LNCaP clone FGC (cell line): ENCODE measurements around the gene ZNF80.
"Not testable (repeated sequence)": the region's sequence is repeated elsewhere in the genome, so short reads cannot be mapped to it uniquely, and the experiment has no call there.

Experiments used
- DNase-seq: peaks from one replicate; pipeline ENCODE4 v3.0.0-alpha.2; 2011; ENCODE audit warnings: low read depth
- H3K4me3 ChIP-seq: 2 replicates; pipeline ENCODE4 v1.5.1; 2011; ENCODE audit warnings: mild to moderate bottlenecking, low read depth, low read length, control low read depth
- TF ChIP-seq, protein P1 (sequence below): IDR thresholded peaks from 2 replicates; pipeline ENCODE4 v1.5.1; 2012; ENCODE audit warnings: mild to moderate bottlenecking; ENCODE audit not compliant: control insufficient read depth, insufficient read depth; ENCODE audit errors: extremely low read depth

The ZNF80 gene

DNA sequence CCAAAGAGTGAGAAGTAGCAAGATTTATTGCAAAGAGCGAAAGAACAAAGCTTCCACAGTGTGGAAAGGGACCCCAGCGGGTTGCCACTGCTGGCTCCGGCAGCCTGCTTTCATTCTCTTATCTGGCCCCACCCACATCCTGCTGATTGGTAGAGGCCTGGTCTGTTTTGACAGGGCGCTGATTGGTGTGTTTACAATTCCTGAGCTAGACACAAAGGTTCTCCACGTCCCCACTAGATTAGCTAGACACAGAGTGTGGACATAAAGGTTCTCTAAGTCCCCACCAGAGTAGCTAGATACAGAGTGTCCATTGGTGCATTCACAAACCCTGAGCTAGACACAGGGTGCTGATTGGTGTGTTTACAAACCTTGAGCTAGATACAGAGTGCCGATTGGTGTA, at the start of gene ZNF80:
ZNF80 (minus strand) TSS at position 101 of the 400 bp plus-strand sequence. CDS start 504 bp downstream, outside the sequence.
- H3K4me3 ChIP-seq, DNase-seq: not testable (repeated sequence)

DNA sequence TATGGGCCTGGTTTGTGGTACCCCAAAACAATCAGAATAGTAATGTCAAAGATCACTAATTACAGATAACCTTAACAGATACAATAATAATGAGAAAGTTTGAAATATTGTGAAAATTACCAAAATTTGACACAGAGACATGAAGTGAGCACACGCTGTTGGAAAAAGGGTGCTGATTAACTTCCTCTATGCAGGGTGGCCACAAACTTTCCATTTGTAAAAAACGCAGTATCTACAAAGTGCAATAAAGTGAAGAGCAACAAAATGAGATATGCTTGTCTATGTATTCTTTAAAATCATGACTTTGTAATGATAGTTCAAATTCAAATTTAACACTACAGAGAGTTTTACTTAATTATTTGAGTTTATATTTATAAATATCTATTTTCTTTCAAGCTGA, 48.9 kb upstream of the ZNF80 start:
- TF ChIP-seq, protein P1, sequence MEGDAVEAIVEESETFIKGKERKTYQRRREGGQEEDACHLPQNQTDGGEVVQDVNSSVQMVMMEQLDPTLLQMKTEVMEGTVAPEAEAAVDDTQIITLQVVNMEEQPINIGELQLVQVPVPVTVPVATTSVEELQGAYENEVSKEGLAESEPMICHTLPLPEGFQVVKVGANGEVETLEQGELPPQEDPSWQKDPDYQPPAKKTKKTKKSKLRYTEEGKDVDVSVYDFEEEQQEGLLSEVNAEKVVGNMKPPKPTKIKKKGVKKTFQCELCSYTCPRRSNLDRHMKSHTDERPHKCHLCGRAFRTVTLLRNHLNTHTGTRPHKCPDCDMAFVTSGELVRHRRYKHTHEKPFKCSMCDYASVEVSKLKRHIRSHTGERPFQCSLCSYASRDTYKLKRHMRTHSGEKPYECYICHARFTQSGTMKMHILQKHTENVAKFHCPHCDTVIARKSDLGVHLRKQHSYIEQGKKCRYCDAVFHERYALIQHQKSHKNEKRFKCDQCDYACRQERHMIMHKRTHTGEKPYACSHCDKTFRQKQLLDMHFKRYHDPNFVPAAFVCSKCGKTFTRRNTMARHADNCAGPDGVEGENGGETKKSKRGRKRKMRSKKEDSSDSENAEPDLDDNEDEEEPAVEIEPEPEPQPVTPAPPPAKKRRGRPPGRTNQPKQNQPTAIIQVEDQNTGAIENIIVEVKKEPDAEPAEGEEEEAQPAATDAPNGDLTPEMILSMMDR, result no peak
- DNase-seq, result no peak
- no peak overlapping the region for H3K4me3 ChIP-seq

DNA sequence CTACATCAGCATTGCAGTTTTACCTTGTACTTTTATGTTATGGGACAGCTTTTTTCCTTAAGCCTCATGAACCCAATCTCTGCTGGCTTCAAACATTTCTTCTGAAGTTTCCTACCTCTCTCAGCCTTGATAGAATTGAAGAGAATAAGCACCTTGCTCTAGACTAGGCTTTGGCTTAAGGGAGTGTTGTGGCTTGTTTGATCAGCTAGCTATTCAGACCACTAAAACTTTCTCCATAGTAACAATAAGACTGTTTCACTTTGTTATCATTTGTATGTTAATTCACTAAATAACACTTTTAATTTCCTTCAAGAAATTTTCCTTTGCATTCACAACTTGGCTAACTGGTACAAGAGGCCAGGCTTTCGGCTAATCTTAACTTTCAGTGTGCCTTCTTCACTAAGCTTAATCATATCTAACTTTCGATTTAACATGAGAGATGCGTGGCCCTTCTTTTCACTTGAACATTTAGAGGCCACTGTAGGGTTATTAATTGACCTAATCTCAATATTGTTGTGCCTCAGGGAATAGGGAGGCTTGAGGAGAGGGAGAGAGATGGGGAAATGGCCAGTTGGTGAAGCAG, 48.4 kb upstream of the ZNF80 start:
- H3K4me3 ChIP-seq, result no peak overlapping the region
- DNase-seq, result no peak
- TF ChIP-seq, protein P1, result no peak

DNA sequence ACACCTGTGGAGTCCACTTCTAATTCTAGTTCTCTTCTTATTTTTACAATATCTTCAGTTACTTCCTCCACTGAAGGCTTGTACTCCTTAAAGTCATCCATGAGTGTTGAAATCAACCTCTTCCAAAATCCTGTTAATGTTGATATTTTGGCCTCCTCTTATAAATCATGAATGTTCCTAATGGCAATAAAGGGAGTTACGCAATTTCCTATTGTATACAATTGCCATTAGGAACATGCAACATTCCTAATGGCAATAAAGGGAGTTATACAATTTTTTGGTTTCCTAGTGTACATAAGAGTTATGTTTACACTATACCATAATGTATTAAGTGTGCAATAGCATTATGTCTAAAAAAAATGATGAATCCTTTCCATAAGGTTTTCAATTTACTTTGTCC, 47.3 kb upstream of the ZNF80 start:
- TF ChIP-seq, protein P1, result no peak
- no peak for DNase-seq
- H3K4me3 ChIP-seq, result no peak overlapping the region

DNA sequence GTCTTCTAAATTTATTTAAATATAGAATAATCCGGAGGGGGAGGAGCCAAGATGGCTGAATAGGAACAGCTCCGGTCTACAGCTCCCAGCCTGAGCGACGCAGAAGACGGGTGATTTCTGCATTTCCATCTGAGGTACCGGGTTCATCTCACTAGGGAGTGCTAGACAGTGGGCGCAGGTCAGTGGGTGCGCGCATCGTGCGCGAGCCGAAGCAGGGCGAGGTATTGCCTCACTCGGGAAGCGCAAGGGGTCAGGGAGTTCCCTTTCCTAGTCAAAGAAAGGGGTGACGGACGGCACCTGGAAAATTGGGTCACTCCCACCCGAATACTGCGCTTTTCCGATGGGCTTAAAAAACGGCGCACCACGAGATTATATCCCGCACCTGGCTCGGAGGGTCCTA, 39.5 kb upstream of the ZNF80 start:
- not testable (repeated sequence) for H3K4me3 ChIP-seq, DNase-seq

DNA sequence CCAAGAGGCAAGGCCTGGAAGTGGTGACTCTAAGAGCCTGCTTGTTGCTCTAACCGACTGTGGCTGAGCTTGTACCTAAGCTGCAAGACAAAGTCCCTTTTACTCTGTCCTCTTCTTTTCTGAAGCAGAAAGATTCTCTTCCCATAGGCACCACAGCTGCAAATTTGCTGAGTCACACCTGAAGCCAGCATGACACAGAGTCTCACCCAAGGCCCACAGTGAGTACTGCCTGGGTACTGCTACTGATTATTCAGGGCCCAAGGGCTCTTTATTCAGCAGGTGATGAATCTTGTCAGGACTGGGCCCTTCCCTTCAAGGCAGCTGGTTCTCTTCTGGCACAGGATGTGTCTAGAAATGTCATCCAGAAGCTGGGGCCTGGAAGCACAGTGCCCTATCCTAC, 37.6 kb upstream of the ZNF80 start:
- no peak for DNase-seq
- TF ChIP-seq, protein P1, result no peak
- no peak overlapping the region for H3K4me3 ChIP-seq

DNA sequence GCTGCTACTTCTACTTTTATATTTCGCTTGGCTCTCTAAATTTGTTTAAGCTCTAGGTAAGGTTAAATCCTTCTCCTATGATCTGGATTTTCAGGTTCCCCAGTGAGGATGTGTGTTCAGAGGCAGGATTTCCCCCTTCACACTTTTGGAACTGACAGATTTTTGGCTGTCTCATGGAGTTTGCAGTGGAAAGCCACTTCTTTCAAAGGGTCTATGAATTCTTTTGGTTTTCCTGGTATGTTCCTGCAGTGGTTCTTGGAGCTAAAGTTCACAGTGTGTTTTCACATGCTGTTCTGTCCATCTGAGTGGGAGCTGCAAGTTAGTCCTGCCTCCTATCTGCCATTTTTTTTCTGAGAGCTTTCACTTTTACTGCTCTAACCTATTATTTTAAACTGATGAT, 34.9 kb upstream of the ZNF80 start:
- H3K4me3 ChIP-seq, result no peak overlapping the region
- no peak for DNase-seq
- TF ChIP-seq, protein P1, result no peak

DNA sequence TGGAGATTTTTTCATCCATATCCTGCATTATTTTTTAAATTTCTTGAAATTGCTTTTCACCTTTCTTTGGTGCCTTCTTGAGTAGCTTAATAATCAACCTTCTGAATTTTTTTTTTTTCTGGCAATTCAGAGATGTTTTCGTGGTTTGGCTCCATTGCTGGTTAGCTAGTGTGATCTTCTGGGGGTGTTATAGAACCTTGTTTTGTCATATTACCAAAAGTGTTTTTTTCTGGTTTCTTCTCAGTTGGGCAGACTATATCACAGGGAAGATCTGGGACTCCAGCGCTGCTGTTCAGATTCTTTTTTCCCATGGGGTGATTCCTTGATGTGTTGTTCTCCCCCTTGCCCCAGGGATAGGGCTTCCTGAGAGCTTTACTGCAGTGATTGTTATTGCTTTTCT, 32.6 kb upstream of the ZNF80 start:
- H3K4me3 ChIP-seq, result no peak overlapping the region
- no peak for DNase-seq
- TF ChIP-seq, protein P1, result no peak
